GM21515 (cell line): ENCODE results near the gene IRF2BPL.
"Not testable (repeated sequence)": the region's sequence is repeated elsewhere in the genome, so short reads cannot be mapped to it uniquely, and the experiment has no call there.

Source experiments
- ATAC-seq: cut with Tn5 transposase; IDR thresholded peaks from one replicate; pipeline ENCODE4 v1.9.1; 2021; ENCODE audit not compliant: unreplicated experiment

IRF2BPL gene

DNA sequence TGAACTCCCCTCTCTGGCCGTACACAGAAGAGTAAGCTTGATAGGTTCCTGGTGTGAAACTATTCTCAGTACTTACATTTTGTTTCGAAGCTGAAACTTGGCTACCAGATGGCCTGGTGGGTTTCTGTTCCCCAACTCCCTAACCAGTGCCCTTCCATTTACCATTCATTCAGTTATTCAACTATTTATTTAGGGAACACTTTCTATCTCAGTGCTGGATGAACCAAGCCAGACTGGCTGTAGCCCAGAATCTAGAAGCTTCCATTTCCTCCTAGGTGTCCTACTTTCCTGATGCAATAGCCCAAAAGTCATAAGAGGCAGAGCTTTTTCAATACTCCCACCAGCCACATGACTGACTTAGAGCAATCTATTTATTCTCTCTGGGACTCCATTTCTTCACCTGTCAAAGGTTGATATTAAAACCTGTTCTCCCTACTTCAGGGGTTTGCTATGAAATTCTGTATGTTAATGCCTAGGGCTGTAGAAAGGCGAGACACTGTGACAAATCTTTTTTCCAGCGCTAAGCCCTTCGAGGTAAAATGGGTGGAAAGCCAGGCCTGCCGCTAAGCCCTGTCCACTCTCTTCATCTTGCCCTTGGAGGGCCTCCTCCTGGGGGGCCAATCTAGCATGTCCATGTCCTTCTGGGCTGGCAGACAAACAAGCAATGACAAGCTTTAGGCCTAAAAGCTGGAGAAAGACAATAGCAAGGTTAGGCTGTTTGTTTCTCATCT lies 8.1 kb upstream of the IRF2BPL start:
- ATAC-seq = no peak

- ATAC-seq = no peak
Measured at GRCh38 chr14:77035267-77035666, 6.8 kb upstream of the IRF2BPL start.

DNA sequence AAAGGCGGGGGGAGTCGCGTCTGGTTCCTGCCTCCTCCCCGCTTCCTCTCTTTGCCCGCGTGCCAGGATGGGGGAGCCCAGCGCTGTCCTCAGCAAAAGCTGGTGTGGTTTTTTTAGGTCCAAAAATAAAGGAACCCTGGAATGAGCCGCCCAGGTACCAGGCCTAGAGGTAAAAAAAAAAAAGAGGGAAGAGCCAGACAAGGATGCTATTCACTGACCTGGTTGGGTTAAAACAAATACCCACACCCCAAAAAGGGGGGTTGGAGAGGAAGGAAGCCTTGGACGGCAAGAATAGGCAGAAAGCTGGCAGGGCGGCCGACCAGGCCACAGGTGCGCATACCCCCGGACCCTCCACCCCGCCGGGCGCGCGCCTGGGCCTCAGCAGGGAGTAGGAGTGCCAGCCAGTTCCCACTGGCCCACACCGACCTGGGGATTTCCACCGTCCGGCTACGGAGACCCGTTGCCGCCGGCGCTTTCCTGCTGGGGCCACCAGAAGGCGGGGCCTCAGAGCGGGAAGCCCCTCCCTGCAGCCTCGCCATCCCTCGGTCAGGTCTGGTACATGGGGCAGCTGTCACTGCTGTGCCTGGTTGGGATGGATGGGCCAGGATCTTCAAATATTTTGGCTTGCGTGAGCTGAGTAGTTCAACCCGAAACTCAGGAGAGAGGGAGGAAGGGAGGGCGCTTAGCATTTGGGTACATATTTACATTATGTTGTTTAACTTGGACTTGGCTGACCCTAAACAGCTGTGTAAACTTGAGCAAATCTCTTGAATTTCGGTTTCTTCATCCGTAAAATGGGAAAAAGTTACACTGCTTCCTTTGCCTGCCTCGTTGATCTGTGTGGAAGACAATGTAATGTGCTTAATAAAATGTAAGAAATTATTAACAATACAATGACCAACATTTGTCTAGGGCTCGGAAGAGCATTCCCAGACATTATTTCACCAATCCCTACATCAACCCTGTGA lies 5.4 kb upstream of the IRF2BPL start:
- peak; percentile 69 for ATAC-seq

GRCh38 chr14:77032844-77033621 lies 4.5 kb upstream of the IRF2BPL start:
- peak; percentile 4 for ATAC-seq

GRCh38 chr14:77032491-77032843 lies 4.0 kb upstream of the IRF2BPL start:
- ATAC-seq = no peak

DNA sequence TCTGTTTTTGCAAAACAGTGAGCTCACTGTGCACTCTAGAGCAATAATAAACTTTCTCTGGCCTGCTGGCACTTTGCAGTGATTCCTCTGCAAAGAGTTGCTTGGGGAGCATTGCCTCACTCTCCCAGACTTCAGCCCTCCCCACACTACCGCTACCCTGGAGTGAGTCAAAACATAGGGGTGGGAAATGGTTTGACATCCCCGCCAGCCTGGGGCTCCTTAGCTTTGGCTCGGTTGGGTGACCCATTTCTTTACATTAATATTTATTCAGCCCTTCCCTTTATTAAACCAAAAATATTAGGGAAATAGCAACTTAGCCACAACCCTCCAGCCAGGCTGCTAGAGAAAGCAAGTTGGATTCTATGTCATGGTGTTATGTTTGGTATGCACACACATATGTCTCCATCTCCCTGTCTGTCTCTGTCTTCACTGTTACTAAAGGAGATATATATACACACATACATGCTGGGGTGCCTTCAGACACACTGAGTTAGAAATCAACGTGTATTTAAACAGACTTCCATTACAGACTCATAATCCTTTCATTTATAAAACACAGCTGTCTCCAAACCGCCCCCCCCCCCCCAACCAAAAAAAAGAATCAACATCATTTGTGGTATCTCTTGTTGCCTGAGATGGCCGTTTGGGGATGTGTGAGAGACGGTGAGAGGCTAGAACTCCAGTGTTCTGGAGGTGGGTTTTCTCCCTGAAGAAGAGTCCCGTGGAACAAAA lies 3.4 kb upstream of the IRF2BPL start:
- no peak for ATAC-seq

GRCh38 chr14:77027538-77028383 lies 747 bp downstream of the IRF2BPL start:
- peak; percentile 29 for ATAC-seq

DNA sequence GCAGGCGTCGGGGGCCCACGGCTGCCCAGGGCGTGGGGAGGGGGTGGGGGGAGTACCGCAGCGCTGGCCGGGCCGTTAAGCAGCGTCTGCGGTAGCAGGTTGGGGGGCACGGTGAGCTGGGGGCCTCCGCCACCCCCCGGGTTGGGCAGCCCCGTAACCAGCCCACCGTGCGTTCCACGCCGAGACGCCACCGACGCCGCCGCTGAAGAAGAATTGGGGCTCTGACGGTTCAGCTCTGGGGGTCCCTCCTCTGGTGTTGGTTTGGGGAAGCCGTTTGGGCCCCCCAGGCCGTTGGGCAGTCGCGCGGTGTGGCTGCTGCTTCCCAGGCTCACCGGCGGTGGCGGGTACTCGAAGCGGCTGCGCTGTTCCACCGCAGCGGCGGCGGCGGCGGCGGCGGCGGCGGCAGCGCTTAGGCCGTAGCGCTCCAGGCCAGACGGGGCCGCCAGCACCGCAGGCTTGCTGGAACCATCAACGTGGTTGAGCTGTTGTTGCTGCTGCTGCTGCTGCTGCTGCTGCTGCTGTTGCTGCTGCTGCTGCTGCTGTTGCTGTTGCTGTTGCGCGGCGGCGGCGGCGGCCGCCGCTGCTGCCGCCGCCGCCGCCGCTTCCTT lies 1.5 kb downstream of the IRF2BPL start:
- no peak for ATAC-seq

- ATAC-seq = no peak
Measured at GRCh38 chr14:77026166-77026929, 2.2 kb downstream of the IRF2BPL start.

DNA sequence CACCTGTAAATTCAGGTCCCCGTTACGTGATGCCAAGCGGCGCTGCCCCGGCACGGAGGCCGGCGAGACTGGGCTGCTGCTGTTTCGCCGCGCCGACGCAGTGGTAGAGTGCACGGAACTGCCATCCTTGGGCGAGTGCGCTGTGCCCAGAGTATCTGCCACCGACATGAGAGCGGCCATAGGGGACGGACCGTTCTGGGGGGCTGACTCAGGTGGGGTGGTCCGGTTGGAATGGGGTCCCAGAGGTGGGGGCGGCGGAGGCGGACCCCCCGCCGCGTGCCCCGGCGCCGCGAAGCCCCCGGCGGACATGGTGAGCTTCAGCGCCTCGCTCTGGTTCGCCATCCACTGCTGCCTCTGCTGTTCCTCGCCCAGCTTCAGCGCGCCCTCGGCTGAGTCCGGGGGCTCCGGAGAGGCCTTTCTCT lies 2.8 kb downstream of the IRF2BPL start:
- no peak for ATAC-seq

DNA sequence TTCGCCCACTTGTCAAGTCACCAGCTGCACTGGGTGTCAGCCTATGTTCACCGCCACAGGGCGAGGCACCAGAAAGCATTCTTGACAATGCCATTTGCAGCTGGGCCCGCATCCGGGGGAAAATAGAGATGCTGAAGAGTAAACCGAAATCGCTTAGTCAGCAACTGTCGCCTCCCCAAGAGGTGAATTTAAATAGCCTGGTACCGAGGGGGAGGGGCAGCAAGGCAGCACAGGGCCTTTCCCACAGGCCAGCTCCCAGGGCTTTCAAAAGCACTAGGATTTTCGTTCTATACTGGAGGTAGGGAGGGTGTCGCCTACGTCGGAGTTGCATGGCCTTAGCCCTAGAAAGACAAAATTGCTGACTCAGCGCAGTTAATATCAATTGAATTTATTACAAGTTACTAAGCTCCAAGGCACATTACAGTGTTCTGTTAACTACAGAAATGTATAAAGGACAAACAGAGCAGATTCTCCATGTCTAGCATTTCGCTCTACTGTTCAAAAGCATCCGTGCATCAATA lies 4.3 kb downstream of the IRF2BPL start:
- no peak for ATAC-seq

GRCh38 chr14:77023001-77023996 lies 5.2 kb downstream of the IRF2BPL start:
- ATAC-seq = no peak

- ATAC-seq = peak; percentile 51
Measured at GRCh38 chr14:77022236-77022852, 6.2 kb downstream of the IRF2BPL start.

GRCh38 chr14:77021424-77021823 lies 7.1 kb downstream of the IRF2BPL start:
- ATAC-seq = not testable (repeated sequence)

GRCh38 chr14:77018785-77019184 lies 9.7 kb downstream of the IRF2BPL start:
- no peak for ATAC-seq

DNA sequence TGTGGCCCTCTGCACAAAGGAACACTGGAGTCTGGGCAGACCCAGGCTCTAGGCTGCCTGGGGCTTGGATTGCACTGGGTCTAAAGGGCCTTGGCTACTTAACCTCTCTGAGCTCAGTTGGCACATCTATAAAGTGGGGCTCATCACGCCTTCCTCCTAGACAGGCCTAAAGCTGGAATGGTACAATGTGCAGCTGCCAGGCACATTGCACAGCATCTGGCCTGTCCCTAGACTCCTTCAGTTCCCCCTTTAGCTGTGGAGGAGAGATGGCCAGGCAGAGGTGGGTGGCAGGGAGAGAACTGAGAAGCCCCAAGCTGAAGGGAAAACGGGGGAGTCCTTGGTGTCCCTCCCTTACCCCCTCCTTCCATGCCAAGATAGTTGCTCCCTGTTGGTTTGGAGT lies 10.8 kb downstream of the IRF2BPL start:
- ATAC-seq = no peak

DNA sequence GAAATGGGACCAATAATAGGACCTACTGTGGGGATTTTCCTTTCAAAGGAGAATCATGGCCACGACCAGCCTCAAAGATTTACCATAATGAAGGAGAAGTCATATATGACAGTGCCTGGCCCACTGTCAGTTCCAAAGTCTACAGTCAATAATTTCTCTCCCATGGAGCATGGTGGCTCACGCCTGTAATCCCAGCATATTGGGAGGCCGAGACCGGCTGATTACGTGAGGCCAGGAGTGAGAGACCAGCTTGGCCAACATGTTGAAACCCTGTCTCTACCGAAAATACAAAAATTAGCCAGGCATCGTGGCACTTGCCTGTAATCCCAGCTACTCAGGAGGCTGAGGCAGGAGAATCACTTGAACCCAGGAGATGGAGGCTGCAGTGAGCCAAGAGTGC lies 13.8 kb downstream of the IRF2BPL start:
- no peak for ATAC-seq
